NCI-H1105 treated with DMSO at 0.1 percent for 48 hours (cell line): ENCODE measurements around the gene PRSS56.

Experiments
- DNase-seq: peaks from one replicate; lab custom pipeline; 2025; lab: John Stamatoyannopoulos, UW

The PRSS56 gene

DNA sequence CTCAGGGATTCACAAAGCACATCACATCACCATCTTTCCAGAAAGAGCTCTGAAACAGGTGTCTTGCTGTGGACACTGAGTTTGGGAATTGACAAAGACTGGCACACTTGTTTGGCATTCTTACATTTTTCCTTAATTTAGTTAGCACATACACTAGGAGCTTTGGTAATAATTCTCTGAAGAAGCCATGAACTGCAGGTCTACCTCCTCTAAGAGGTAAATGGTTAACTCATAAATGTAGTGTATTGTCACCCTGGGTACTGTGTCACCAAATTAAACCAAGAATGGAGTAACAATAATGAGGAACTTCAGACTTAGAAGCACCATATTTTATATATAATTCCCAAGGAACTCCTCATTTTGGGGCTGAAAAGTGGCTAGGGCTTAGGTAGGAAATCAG, 52.9 kb downstream of the PRSS56 start:
- DNase-seq, result no peak

DNA sequence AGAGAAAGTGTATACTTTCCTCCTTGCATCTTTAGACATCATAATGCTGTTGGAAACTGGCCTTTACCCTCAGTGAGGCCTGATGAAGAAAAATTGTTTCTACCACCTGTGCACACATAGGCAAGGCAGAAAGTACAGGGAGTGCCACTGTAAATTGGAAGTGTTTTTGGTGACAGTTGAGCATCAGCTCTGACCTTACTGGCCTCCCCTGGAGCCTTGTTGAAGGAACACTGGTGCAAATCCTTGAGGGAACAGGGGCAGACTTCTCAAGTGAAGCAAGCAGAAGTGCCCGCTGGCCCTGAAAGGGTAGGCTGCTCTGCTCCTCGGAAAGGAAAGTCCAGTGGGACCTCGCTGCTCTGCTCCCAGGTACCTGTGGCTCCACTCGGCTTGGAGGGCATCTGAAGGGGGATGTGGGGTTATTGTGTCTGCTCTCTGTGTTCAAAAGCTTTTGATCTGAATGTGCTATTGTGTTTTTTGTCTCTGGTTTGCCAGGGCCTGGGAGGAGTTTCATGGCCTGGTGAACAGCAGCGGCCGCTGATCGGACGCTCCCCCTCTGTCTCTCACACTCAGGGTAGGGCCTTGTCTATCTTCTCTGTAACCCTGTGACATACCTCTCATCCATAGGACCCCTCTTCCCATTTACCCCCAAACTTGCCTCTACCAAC, 53.7 kb downstream of the PRSS56 start:
- no peak for DNase-seq

DNA sequence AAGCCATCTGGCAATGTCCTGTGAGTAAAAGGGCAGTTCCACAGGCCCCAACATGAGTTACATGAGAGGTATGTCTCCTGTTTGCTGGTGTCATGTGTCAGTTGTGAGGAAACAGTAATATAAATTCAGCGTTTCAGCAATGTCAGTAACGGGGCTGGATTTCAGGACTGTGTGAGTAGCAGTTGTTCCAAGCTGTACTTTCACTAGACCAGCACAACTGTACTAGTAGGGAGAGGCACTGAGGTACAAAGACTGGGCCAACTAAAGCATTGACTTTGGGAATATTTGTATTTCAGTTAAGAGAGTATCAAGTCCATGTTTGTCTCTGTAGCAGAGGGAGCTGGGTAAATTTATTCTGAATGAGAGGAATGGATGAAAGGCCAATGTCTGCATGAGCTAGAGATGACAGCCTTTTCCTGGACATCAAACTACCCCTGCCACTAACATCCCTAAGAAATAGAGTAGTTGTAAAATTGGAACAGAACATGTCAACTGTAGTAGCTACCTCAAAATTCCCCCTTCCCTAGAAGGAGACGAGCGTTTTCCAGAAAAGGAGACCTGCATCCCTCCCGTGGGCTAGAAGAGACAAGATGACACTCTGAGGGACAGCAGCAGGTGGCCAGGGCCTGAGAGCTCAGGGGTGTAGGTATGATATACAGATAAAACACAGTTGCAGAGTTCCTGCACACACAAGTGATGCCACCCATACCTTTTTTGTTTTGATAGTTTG, 54.7 kb downstream of the PRSS56 start:
- no peak for DNase-seq
